ENCODE data around the gene TRMT44.
"Not testable (repeated sequence)": the region's sequence is repeated elsewhere in the genome, so short reads cannot be mapped to it uniquely, and the experiment has no call there.

The TRMT44 gene

DNA sequence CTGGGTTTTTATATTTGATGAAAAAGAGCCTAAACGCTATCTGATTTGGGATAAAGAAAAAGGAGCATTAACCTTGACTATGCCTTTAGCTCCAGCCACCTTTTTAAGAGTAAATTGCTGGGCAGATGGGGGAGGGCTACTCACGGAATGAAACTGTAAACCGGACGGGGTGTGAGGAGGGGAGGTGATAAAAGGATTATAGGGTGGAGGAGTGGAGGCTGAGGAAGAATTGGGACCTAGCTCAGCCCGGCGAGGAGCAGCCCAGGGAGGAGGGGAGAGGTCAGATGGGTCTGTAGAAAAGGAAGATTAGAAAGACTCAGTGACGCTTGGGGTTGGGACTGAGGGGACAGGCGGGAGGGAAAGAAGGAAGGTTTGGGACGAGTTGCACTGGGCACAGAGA, 46.1 kb downstream of the TRMT44 start:
- H3K9me3 ChIP-seq (ENCODE audit: low read length); H3K4me3 ChIP-seq (ENCODE audit: low read depth in 1 of 2, low read length in 2 of 2); H3K9ac ChIP-seq (ENCODE audit: low read length); H3K4me1 ChIP-seq (ENCODE audit: insufficient read depth, low read length); H3K27ac ChIP-seq (ENCODE audit: low read depth, low read length); H3K27me3 ChIP-seq (ENCODE audit: control insufficient read depth in 1 of 2, insufficient read depth in 2 of 2, low read length in 2 of 2); H3K36me3 ChIP-seq (ENCODE audit: insufficient read depth, low read length): not testable (repeated sequence)

DNA sequence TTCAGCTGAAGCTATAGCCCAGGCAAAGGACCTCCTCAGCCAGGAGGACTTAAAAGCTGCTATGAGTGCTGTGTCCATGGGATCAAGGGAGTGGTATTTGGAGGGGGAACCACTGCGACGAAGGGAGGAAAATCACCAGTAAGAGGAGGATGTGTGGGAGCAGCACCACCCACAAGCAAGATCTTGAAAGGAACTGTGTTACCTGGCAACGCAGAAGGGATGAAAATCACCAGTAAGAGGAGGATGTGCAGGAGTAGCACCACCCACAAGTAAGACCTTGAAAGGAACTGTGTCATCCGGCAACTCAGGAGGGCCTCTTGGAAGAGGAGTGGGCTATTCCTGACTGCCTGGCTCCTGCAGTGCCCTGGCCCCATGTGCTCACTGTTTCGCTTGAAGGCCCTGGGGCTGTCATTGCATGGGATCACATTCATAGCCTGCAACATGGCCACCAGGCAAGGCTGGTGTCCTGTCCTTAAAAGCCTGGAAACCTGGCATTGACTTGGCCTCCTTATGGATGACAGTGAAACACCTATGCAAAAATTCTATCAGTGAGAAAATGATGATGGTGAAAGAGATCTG, 48.3 kb downstream of the TRMT44 start:
- Histone ChIP-seq H3K4me1 (ENCODE audit: insufficient read depth, low read length) (no peaks in the 10 kb centered on the region), H3K4me3 (ENCODE audit: low read depth in 1 of 2, low read length in 2 of 2) (no peak overlapping the region), H3K9me3 (ENCODE audit: low read length) (no peaks in the 10 kb centered on the region), H3K27me3 (ENCODE audit: control insufficient read depth in 1 of 2, insufficient read depth in 2 of 2, low read length in 2 of 2) (no peaks in the 10 kb centered on the region), H3K27ac (ENCODE audit: low read depth, low read length) (no peak overlapping the region), H3K36me3 (ENCODE audit: insufficient read depth, low read length) (no peaks in the 10 kb centered on the region), H3K9ac (ENCODE audit: low read length) (no peak overlapping the region)

GRCh38 chr4:8491478-8491877, 50.9 kb downstream of the TRMT44 start:
- H3K4me1 ChIP-seq (ENCODE audit: insufficient read depth, low read length); H3K9ac ChIP-seq (ENCODE audit: low read length); H3K27me3 ChIP-seq (ENCODE audit: control insufficient read depth in 1 of 2, insufficient read depth in 2 of 2, low read length in 2 of 2); H3K9me3 ChIP-seq (ENCODE audit: low read length); H3K36me3 ChIP-seq (ENCODE audit: insufficient read depth, low read length); H3K27ac ChIP-seq (ENCODE audit: low read depth, low read length); H3K4me3 ChIP-seq (ENCODE audit: low read depth in 1 of 2, low read length in 2 of 2): not testable (repeated sequence)

DNA sequence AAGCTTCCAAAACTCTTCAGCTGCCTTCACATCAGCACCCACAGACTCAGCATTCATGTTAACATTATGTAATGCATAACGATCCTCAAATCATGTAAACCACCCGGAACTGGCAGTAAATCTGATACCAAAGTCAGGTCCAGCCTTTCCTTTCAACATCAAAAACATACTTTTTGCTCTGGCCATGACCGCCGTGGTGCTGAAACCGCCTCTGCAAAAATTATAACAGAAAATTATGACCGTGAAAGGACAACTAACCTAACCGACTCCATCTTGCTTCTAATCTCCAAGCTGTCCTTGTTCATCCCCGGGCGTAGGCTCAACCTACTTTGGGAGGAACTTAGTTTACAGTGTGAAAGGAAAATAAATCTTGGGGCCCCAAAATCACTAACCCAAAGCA, 51.6 kb downstream of the TRMT44 start:
- H3K4me1 ChIP-seq (ENCODE audit: insufficient read depth, low read length), result no peaks in the 10 kb centered on the region
- H3K9ac ChIP-seq (ENCODE audit: low read length), result no peak overlapping the region
- H3K27ac ChIP-seq (ENCODE audit: low read depth, low read length), result no peak overlapping the region
- H3K9me3 ChIP-seq (ENCODE audit: low read length), result no peaks in the 10 kb centered on the region
- H3K27me3 ChIP-seq (ENCODE audit: control insufficient read depth in 1 of 2, insufficient read depth in 2 of 2, low read length in 2 of 2), result no peaks in the 10 kb centered on the region
- H3K4me3 ChIP-seq (ENCODE audit: low read depth in 1 of 2, low read length in 2 of 2), result no peak overlapping the region
- H3K36me3 ChIP-seq (ENCODE audit: insufficient read depth, low read length), result no peaks in the 10 kb centered on the region

DNA sequence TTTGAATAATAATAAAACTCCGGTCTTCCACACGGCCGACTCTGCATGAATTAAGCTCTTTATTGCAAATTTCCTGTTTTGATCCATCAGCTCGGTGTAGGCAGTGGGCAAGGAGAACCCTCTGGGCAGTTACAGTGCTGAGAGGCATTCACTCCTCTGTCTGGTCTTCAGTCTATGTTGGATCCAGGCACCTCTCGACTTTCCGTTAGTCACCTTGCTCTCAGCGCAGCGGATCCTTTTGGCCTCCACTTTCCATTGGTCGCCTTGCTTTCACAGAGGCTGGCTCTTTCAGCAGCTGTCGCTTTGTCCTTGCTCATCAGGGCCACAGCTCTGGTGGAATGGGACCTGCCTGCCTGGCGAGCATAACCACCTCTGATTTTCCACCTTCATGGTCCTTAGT, 52.9 kb downstream of the TRMT44 start:
- Histone ChIP-seq H3K27me3 (ENCODE audit: control insufficient read depth in 1 of 2, insufficient read depth in 2 of 2, low read length in 2 of 2) (no peaks in the 10 kb centered on the region), H3K27ac (ENCODE audit: low read depth, low read length) (no peak overlapping the region), H3K9me3 (ENCODE audit: low read length) (no peaks in the 10 kb centered on the region), H3K9ac (ENCODE audit: low read length) (no peak overlapping the region), H3K36me3 (ENCODE audit: insufficient read depth, low read length) (no peaks in the 10 kb centered on the region), H3K4me1 (ENCODE audit: insufficient read depth, low read length) (no peaks in the 10 kb centered on the region), H3K4me3 (ENCODE audit: low read depth in 1 of 2, low read length in 2 of 2) (no peak overlapping the region)

DNA sequence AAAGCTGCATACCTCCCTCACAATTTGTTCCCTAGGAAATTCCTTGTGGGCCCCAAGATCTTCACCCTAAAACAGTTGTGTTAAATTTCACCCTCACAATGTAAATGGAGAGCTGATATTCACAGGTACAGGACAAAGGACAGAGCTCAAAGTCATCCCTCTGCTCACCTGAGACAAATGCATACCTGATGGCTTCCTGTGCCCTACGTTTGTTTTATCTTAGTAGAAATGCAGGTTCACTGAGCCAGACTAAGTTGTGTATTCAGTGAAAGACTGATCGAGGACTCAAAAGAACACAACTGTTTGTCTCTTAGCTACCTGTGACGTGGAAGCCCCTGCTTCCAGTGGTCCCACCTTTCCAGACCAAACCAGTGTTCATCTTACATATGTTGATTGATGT, 53.6 kb downstream of the TRMT44 start:
- Histone ChIP-seq H3K4me1 (ENCODE audit: insufficient read depth, low read length) (no peaks in the 10 kb centered on the region), H3K9ac (ENCODE audit: low read length) (no peak overlapping the region), H3K27me3 (ENCODE audit: control insufficient read depth in 1 of 2, insufficient read depth in 2 of 2, low read length in 2 of 2) (no peaks in the 10 kb centered on the region), H3K27ac (ENCODE audit: low read depth, low read length) (no peak overlapping the region), H3K4me3 (ENCODE audit: low read depth in 1 of 2, low read length in 2 of 2) (no peak overlapping the region), H3K36me3 (ENCODE audit: insufficient read depth, low read length) (no peaks in the 10 kb centered on the region), H3K9me3 (ENCODE audit: low read length) (no peaks in the 10 kb centered on the region)

DNA sequence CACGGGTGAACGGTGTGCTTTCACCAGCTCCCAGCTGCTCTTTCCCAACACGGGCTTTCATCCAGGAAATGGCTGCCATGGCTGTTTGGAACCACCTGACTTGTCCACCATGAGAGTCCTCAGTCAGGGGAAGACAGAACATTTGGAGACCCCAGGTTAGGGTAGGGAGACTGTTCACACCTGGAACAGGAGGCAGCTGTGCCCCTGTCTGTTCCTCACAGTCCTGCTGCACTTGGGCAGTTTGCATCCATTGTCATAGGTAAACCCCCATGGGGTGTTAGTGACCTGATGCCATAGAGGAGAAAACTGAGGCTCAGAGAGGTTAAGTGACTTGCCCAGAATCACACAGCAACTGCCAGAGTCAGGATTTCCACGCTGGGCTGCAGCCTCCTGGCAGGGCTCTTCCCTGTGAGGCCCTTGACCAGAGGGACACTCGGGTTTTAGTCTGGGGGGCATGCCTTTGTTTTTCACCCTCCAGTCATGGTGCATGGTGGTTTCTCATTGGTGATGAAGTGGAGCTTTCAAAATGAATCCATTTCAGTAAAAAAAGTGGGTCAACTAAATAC, 54.5 kb downstream of the TRMT44 start:
- no peaks in the 10 kb centered on the region for H3K9me3 ChIP-seq (ENCODE audit: low read length)
- H3K27ac ChIP-seq (ENCODE audit: low read depth, low read length), result no peak overlapping the region

GRCh38 chr4:8495803-8496202, 55.2 kb downstream of the TRMT44 start:
- Histone ChIP-seq H3K4me3 (ENCODE audit: low read depth in 1 of 2, low read length in 2 of 2) (no peak overlapping the region), H3K27me3 (ENCODE audit: control insufficient read depth in 1 of 2, insufficient read depth in 2 of 2, low read length in 2 of 2) (no peaks in the 10 kb centered on the region), H3K9ac (ENCODE audit: low read length) (no peak overlapping the region), H3K27ac (ENCODE audit: low read depth, low read length) (no peak overlapping the region), H3K36me3 (ENCODE audit: insufficient read depth, low read length) (no peaks in the 10 kb centered on the region), H3K4me1 (ENCODE audit: insufficient read depth, low read length) (no peaks in the 10 kb centered on the region), H3K9me3 (ENCODE audit: low read length) (no peaks in the 10 kb centered on the region)

More for the DNA sequence above, 54.5 kb downstream of the TRMT44 start:
- no peaks in the 10 kb centered on the region for H3K4me1 ChIP-seq (ENCODE audit: insufficient read depth, low read length)
- no peaks in the 10 kb centered on the region for H3K27me3 ChIP-seq (ENCODE audit: control insufficient read depth in 1 of 2, insufficient read depth in 2 of 2, low read length in 2 of 2)
- H3K36me3 ChIP-seq (ENCODE audit: insufficient read depth, low read length), result no peaks in the 10 kb centered on the region
- H3K4me3 ChIP-seq (ENCODE audit: low read depth in 1 of 2, low read length in 2 of 2), result no peak overlapping the region
- no peak overlapping the region for H3K9ac ChIP-seq (ENCODE audit: low read length)

DNA sequence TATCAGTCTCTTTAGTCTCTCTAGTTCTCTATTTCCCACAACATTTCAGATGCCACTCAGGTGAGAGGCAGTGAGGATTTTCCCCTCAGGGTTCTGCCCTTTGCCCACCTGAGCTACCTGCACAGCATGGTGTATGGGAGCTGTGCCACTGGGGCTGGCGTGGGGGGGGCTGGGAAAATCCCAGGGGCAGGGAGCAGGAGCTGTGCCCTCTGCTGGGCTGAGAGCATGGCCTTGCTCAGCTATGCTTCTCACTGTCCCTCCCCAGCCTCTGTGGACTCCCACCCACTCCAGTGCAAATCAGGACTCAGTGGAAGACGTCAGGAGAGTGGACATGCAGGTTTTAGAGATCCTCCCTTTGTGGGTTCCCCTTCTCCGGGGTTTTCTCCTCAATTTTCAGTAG, 57.2 kb downstream of the TRMT44 start:
- H3K36me3 ChIP-seq (ENCODE audit: insufficient read depth, low read length), result no peaks in the 10 kb centered on the region
- no peaks in the 10 kb centered on the region for H3K27me3 ChIP-seq (ENCODE audit: control insufficient read depth in 1 of 2, insufficient read depth in 2 of 2, low read length in 2 of 2)
- H3K9ac ChIP-seq (ENCODE audit: low read length), result no peak overlapping the region
- no peaks in the 10 kb centered on the region for H3K9me3 ChIP-seq (ENCODE audit: low read length)
- peaks cover 4% of the 10 kb centered on the region for H3K4me1 ChIP-seq (ENCODE audit: insufficient read depth, low read length)
- no peak overlapping the region for H3K27ac ChIP-seq (ENCODE audit: low read depth, low read length)
- no peak overlapping the region for H3K4me3 ChIP-seq (ENCODE audit: low read depth in 1 of 2, low read length in 2 of 2)

- Histone ChIP-seq H3K27me3 (ENCODE audit: control insufficient read depth in 1 of 2, insufficient read depth in 2 of 2, low read length in 2 of 2) (no peaks in the 10 kb centered on the region), H3K4me3 (ENCODE audit: low read depth in 1 of 2, low read length in 2 of 2) (no peak overlapping the region), H3K27ac (ENCODE audit: low read depth, low read length) (no peak overlapping the region), H3K4me1 (ENCODE audit: insufficient read depth, low read length) (peaks cover 25% of the 10 kb centered on the region), H3K36me3 (ENCODE audit: insufficient read depth, low read length) (no peaks in the 10 kb centered on the region), H3K9me3 (ENCODE audit: low read length) (no peaks in the 10 kb centered on the region), H3K9ac (ENCODE audit: low read length) (no peak overlapping the region)
These were observed 60.4 kb downstream of the TRMT44 start for GRCh38 chr4:8500966-8501365.

DNA sequence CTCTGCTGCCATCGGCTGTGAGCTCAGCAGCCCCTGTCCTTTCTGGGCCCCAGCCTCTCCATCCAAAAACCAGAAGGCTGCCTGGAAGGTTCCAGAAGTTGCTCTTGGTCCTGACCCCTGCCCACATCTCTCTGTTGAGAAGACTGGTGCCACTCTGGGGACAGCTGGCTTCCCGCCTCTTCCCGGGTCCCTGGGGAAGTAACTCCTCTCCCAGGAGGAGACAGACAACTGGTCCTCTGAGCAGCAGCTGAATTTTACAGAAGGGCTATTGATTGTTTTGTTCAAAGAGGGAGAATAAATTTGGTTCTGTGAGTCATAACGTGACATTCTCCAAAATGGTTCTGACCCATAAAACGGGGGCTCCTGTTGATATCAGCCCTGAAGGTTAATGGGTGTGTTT, 61.2 kb downstream of the TRMT44 start:
- Histone ChIP-seq H3K9me3 (ENCODE audit: low read length) (no peaks in the 10 kb centered on the region), H3K9ac (ENCODE audit: low read length) (no peak overlapping the region), H3K27ac (ENCODE audit: low read depth, low read length) (no peak overlapping the region), H3K27me3 (ENCODE audit: control insufficient read depth in 1 of 2, insufficient read depth in 2 of 2, low read length in 2 of 2) (no peaks in the 10 kb centered on the region), H3K4me3 (ENCODE audit: low read depth in 1 of 2, low read length in 2 of 2) (no peak overlapping the region), H3K36me3 (ENCODE audit: insufficient read depth, low read length) (no peaks in the 10 kb centered on the region), H3K4me1 (ENCODE audit: insufficient read depth, low read length) (peaks cover 33% of the 10 kb centered on the region)

DNA sequence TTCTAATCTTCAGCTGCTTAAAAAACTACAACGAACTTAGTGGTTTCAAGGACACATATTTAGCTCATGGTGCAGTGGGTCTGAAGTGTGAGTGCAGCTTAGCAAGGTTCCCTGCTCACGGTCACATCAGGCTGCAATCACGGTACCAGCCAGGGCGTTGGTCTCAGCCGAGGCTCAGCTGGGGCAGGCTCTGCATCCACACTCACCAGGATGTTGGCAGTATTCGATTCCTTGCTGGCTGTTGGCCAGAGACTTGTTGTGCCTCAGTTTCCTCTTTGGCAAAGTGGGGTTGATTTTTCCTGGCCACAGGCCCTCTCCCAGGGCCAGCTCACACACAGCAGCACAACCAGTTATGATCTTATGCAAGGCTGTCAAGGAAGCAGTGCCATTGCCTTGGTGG, 61.8 kb downstream of the TRMT44 start:
- Histone ChIP-seq H3K27ac (ENCODE audit: low read depth, low read length) (no peak overlapping the region), H3K9me3 (ENCODE audit: low read length) (no peaks in the 10 kb centered on the region), H3K9ac (ENCODE audit: low read length) (no peak overlapping the region), H3K4me3 (ENCODE audit: low read depth in 1 of 2, low read length in 2 of 2) (no peak overlapping the region), H3K36me3 (ENCODE audit: insufficient read depth, low read length) (no peaks in the 10 kb centered on the region), H3K27me3 (ENCODE audit: control insufficient read depth in 1 of 2, insufficient read depth in 2 of 2, low read length in 2 of 2) (no peaks in the 10 kb centered on the region), H3K4me1 (ENCODE audit: insufficient read depth, low read length) (peaks cover 39% of the 10 kb centered on the region)
